Hindlimb muscle (tissue), 1 donor: Measurements from ENCODE around the gene PRSS56. TPM values are rescaled to one million over a fixed set of nuclear protein-coding genes. Genes with fewer than 3 reads are reported as not detected.

Experiments used
- DNase-seq: peaks from one replicate; pipeline ENCODE4 v3.0.0-alpha.2; 2013
- polyA plus RNA-seq: library from polyadenylated mRNA; unstranded; fragments of 120-200 nt; gene quantifications from one replicate; pipeline ENCODE4 v1.2.1, GENCODE V29; 2013; ENCODE audit not compliant: insufficient read length

Gene PRSS56
- polyA plus RNA-seq, 1 donor: 2.2 TPM

- no peak for DNase-seq
These were observed 53.7 kb downstream of the PRSS56 start for GRCh38 chr2:232573771-232574435.

- DNase-seq: no peak
These were observed 54.7 kb downstream of the PRSS56 start for GRCh38 chr2:232574674-232575403.

Other genes starting within 250 kb of the PRSS56 start
- not detected for gene ALPP, start 141.6 kb upstream of the PRSS56 start, polyA plus RNA-seq
- gene ALPG, start 113.5 kb upstream of the PRSS56 start, polyA plus RNA-seq: not detected
- gene ALPI, start 64.2 kb upstream of the PRSS56 start, polyA plus RNA-seq: not detected
- gene ECEL1, start 32.6 kb upstream of the PRSS56 start, polyA plus RNA-seq: 0.39 TPM
- gene CHRND, start 5.8 kb downstream of the PRSS56 start, polyA plus RNA-seq: 173 TPM
- gene CHRNG, start 19.3 kb downstream of the PRSS56 start, polyA plus RNA-seq: 167 TPM
- gene TIGD1, start 30.2 kb downstream of the PRSS56 start, polyA plus RNA-seq: 6.7 TPM
- 134 TPM for gene EIF4E2, start 30.3 kb downstream of the PRSS56 start, polyA plus RNA-seq
- 26.3 TPM for gene EFHD1, start 113.2 kb downstream of the PRSS56 start, polyA plus RNA-seq
- gene GIGYF2, start 176.9 kb downstream of the PRSS56 start, polyA plus RNA-seq: 41.3 TPM